WI38 (cell line): Measurements from ENCODE around the gene ARL9.

ENCODE experiments used
- H3K4me3 ChIP-seq: 2 replicates; pipeline ENCODE4 v1.5.1; 2011; ENCODE audit warnings: low read depth, mild to moderate bottlenecking, control low read depth, low read length
- CTCF ChIP-seq: IDR thresholded peaks from 2 replicates; pipeline ENCODE4 v1.5.1; 2012; ENCODE audit warnings: low read depth, mild to moderate bottlenecking, control low read depth, low read length

Gene ARL9

GRCh38 chr4:56552273-56552672 lies 46.7 kb downstream of the ARL9 start:
- TF ChIP-seq CTCF: no peak
- no peak overlapping the region for H3K4me3 ChIP-seq

- no peak overlapping the region for H3K4me3 ChIP-seq
- TF ChIP-seq CTCF: no peak
Observed at GRCh38 chr4:56570041-56570440, 64.5 kb downstream of the ARL9 start.
